PC-3 (cell line): Measurements from ENCODE around the gene HOOK1.

ENCODE experiments used
- EZH2 ChIP-seq: fragments of 300-600 bp; sonication (generic); IDR thresholded peaks from one replicate; pipeline ENCODE4 v1.6.1; 2017; ENCODE audit warnings: antibody characterized with exemption, mild to moderate bottlenecking, low read length; ENCODE audit not compliant: unreplicated experiment
- TF ChIP-seq, protein P1 (sequence below): fragments of 300-600 bp; sonication (generic); conservative IDR thresholded peaks from 2 replicates; pipeline ENCODE4 v1.5.1; 2017; ENCODE audit warnings: antibody characterized with exemption, low read depth, mild to moderate bottlenecking, low read length

DNA sequence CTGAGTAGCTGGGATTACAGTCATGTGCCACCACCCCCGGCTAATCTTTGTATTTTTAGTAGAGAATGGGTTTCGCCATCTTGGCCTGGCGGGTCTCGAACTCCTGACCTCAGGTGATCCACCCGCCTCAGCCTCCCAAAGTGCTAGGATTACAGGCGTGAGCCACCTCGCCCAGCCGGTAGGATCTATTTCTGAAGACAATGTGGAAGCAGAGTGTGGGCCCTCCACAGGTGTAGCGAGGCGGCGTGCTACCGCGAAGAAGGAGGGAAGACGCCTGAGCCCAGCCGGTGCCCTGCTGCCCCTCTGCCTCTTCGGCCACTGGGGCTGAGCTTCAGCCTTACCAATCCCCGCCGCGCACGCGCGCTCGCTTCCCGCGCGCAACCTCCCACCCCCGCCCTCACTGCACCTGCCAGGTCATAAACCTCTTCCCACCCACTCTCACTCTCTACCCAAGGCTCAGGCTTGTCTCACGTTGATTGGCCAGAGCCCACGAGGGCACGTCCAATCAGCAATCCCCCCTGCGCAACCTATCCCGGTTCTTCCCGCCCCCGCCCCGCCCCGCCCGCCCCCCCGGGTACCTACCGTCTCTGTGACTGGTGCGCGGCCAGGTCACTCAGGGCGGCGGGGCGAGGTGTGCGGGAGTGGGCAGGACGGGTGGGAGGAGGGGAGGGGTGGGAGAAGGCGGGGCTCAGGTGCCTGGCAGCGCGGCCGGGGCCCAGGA lies 409 bp upstream of the HOOK1 start:
- TF ChIP-seq, protein P1, sequence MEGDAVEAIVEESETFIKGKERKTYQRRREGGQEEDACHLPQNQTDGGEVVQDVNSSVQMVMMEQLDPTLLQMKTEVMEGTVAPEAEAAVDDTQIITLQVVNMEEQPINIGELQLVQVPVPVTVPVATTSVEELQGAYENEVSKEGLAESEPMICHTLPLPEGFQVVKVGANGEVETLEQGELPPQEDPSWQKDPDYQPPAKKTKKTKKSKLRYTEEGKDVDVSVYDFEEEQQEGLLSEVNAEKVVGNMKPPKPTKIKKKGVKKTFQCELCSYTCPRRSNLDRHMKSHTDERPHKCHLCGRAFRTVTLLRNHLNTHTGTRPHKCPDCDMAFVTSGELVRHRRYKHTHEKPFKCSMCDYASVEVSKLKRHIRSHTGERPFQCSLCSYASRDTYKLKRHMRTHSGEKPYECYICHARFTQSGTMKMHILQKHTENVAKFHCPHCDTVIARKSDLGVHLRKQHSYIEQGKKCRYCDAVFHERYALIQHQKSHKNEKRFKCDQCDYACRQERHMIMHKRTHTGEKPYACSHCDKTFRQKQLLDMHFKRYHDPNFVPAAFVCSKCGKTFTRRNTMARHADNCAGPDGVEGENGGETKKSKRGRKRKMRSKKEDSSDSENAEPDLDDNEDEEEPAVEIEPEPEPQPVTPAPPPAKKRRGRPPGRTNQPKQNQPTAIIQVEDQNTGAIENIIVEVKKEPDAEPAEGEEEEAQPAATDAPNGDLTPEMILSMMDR = no peak
- no peak for TF ChIP-seq EZH2
